ENCODE results near the gene ZC3H8. TPM values are rescaled to one million over a fixed set of nuclear protein-coding genes. Genes with fewer than 3 reads are reported as not detected.
"Not testable (repeated sequence)": the region's sequence is repeated elsewhere in the genome, so short reads cannot be mapped to it uniquely, and the experiment has no call there.

The ZC3H8 gene
- 10 to 100 TPM in 4 of 6 donors, 1 to 10 TPM in 2; 4.6 to 17.8 (median 13.3) TPM for polyA plus RNA-seq (ENCODE audit: low read depth in 6 of 6)

GRCh38 chr2:112254466-112255240, at the start of gene ZC3H8:
ZC3H8 (minus strand) TSS chr2:112255042; CDS start chr2:112254981, 61 bp downstream.
- peak within 1 kb of the TSS; percentile 84 to 98 (median 94) for H3K27ac Mint-ChIP-seq
- peak; percentile 97 for DNase-seq
- no peaks in the 10 kb centered on the region for H3K9me3 Mint-ChIP-seq

GRCh38 chr2:112304298-112304941, 49.6 kb upstream of the ZC3H8 start:
- no peak for DNase-seq
- Mint-ChIP-seq H3K4me1 (peaks cover 0 to 10% (median 7%) of the 10 kb centered on the region in 3 donors), H3K36me3 (peaks cover 39 to 45% of the 10 kb centered on the region in 2 donors)

More at GRCh38 chr2:112254466-112255240, at the start of gene ZC3H8:
- Mint-ChIP-seq H3K27me3 (no peaks in the 10 kb centered on the region), H3K4me3 (peak within 1 kb of the TSS; percentile 83 to 96 (median 91)), H3K36me3 (no peaks in the 10 kb centered on the region), H3K4me1 (peaks cover 6 to 15% (median 15%) of the 10 kb centered on the region in 3 donors)
- ATAC-seq (ENCODE audit: low read depth in 2 of 2), result peak; percentile 90 to 91

GRCh38 chr2:112301973-112302372, 47.1 kb upstream of the ZC3H8 start:
- Mint-ChIP-seq H3K9me3 (peaks cover 0 to 2% (median 0%) of the 10 kb centered on the region in 7 donors), H3K27me3 (no peaks in the 10 kb centered on the region), H3K4me1 (peaks cover 1 to 10% (median 7%) of the 10 kb centered on the region in 3 donors), H3K4me3 (no peak overlapping the region), H3K27ac (peak overlapping the region in 1 of 6 donors; percentile 39), H3K36me3 (peaks cover 33 to 39% of the 10 kb centered on the region in 2 donors)
- ATAC-seq (ENCODE audit: low read depth in 2 of 2), result no peak
- no peak for DNase-seq

More at GRCh38 chr2:112304298-112304941, 49.6 kb upstream of the ZC3H8 start:
- no peak for ATAC-seq (ENCODE audit: low read depth in 2 of 2)
- Mint-ChIP-seq H3K4me3 (no peak overlapping the region), H3K27ac (peak overlapping the region in 3 of 6 donors; percentile 16 to 84 (median 56)), H3K9me3 (peaks cover 0 to 2% (median 0%) of the 10 kb centered on the region in 7 donors), H3K27me3 (no peaks in the 10 kb centered on the region)

- Mint-ChIP-seq H3K4me1 (peaks cover 7 to 11% (median 10%) of the 10 kb centered on the region in 3 donors), H3K27ac (peak overlapping the region in 1 of 6 donors; percentile 21), H3K9me3 (peaks cover 0 to 2% (median 0%) of the 10 kb centered on the region in 7 donors), H3K36me3 (peaks cover 26 to 35% of the 10 kb centered on the region in 2 donors), H3K27me3 (no peaks in the 10 kb centered on the region), H3K4me3 (no peak overlapping the region)
- no peak for DNase-seq
- no peak for ATAC-seq (ENCODE audit: low read depth in 2 of 2)
Observed at GRCh38 chr2:112301171-112301584, 46.3 kb upstream of the ZC3H8 start.

GRCh38 chr2:112296407-112296806, 41.6 kb upstream of the ZC3H8 start:
- no peak overlapping the region for H3K4me3 Mint-ChIP-seq
- DNase-seq (no peak), ATAC-seq (ENCODE audit: low read depth in 2 of 2) (no peak)
- peaks cover 16 to 20% of the 10 kb centered on the region in 2 donors for H3K36me3 Mint-ChIP-seq
- H3K27ac Mint-ChIP-seq, result no peak overlapping the region
- peaks cover 0 to 2% (median 0%) of the 10 kb centered on the region in 7 donors for H3K9me3 Mint-ChIP-seq
- peaks cover 0 to 11% (median 7%) of the 10 kb centered on the region in 3 donors for H3K4me1 Mint-ChIP-seq
- H3K27me3 Mint-ChIP-seq, result no peaks in the 10 kb centered on the region

DNA sequence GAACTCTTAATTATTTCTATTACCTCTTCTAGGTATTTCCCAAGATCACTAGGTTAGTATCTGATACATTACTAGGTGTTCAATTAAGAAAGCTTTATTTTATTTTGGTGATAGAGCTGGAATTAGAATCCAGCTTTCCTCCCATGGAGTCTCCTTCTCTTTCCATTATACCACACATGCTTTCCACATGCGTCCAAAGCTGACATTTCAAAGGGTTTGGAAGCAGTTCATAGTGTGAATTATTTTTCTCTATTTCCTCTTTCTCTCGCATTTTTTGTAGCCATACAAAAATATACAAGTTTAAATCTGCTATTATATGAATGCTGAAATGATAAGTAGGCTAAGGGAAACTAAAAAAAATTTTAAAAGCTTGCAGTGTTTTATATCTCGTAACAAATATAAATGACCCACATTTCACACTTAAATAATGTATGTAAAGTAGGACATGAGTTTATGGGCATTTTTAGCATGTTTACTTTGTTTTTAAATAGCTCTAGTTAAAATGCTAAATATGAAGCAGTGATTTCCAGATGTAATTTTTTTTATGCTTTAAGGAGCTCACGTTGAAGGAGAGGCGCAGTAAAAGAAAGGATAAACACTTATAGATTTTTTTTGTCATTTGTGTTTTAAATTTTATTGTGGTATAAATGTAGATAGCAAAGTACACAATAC, 40.7 kb upstream of the ZC3H8 start:
- DNase-seq, result no peak
- H3K4me3 Mint-ChIP-seq, result no peak overlapping the region
- no peak for ATAC-seq (ENCODE audit: low read depth in 2 of 2)
- H3K9me3 Mint-ChIP-seq, result peaks cover 0 to 2% (median 0%) of the 10 kb centered on the region in 7 donors
- H3K36me3 Mint-ChIP-seq, result peaks cover 8 to 11% of the 10 kb centered on the region in 2 donors
- no peaks in the 10 kb centered on the region for H3K27me3 Mint-ChIP-seq
- H3K27ac Mint-ChIP-seq, result no peak overlapping the region
- peaks cover 0 to 7% (median 4%) of the 10 kb centered on the region in 3 donors for H3K4me1 Mint-ChIP-seq

- H3K27me3 Mint-ChIP-seq, result no peaks in the 10 kb centered on the region
- ATAC-seq (ENCODE audit: low read depth in 2 of 2) (no peak), DNase-seq (no peak)
- H3K4me1 Mint-ChIP-seq, result peaks cover 0 to 8% (median 7%) of the 10 kb centered on the region in 3 donors
- no peaks in the 10 kb centered on the region for H3K9me3 Mint-ChIP-seq
- H3K27ac Mint-ChIP-seq, result peak overlapping the region in 1 of 6 donors; percentile 58
- H3K4me3 Mint-ChIP-seq, result peak overlapping the region in 1 of 8 donors; percentile 20
- H3K36me3 Mint-ChIP-seq, result no peaks in the 10 kb centered on the region
Observed at GRCh38 chr2:112293636-112294401, 39.0 kb upstream of the ZC3H8 start.

- DNase-seq, result no peak
- H3K36me3 Mint-ChIP-seq, result no peaks in the 10 kb centered on the region
- H3K27me3 Mint-ChIP-seq, result no peaks in the 10 kb centered on the region
- H3K4me3 Mint-ChIP-seq, result no peak overlapping the region
- peaks cover 0 to 4% (median 0%) of the 10 kb centered on the region in 3 donors for H3K4me1 Mint-ChIP-seq
- ATAC-seq (ENCODE audit: low read depth in 2 of 2), result no peak
- H3K27ac Mint-ChIP-seq, result no peak overlapping the region
- H3K9me3 Mint-ChIP-seq, result no peaks in the 10 kb centered on the region
Observed at GRCh38 chr2:112290648-112291047, 35.8 kb upstream of the ZC3H8 start.

DNA sequence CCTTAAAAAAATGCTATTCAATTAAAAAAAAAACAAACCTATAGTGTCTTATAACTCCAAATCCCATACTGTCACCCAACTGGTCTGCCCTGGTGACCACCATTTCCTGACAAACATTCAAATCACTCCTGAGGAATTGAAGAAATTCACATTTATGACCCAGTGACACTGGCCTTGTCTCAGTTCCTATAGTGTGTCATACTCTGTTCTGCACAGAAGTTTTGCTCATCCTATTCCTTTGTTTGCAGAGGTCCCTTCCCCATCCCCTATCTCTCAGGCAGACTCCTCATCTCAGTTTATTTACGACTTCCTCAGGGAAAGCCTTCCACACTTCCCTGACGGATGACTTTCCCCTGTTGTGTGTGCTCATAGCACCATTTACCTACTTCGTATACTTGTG, 35.2 kb upstream of the ZC3H8 start:
- DNase-seq (no peak), ATAC-seq (ENCODE audit: low read depth in 2 of 2) (no peak)
- H3K27me3 Mint-ChIP-seq, result no peaks in the 10 kb centered on the region
- H3K4me1 Mint-ChIP-seq, result peaks cover 0 to 4% (median 0%) of the 10 kb centered on the region in 3 donors
- peak overlapping the region in 1 of 8 donors; percentile 4 for H3K4me3 Mint-ChIP-seq
- peak overlapping the region in 1 of 6 donors; percentile 4 for H3K27ac Mint-ChIP-seq
- no peaks in the 10 kb centered on the region for H3K36me3 Mint-ChIP-seq
- H3K9me3 Mint-ChIP-seq, result no peaks in the 10 kb centered on the region

DNA sequence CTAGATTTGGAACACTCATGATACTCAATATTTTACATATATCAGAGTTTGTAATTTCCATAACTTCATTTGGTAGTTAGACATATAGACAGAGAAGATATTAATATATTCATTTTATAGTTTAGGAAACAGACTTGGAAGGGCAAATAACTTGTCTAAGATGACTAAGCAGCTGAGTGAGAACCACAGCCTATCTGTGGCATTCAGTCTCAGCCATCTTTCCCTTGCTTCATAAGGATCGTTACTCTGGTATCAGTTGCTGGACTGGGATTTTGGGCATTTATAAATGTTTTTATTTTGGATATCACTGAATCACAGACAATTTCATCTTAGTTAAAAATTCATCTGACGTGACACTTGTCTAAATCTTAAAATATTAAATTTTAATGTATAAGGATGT, 28.7 kb upstream of the ZC3H8 start:
- H3K27ac Mint-ChIP-seq; ATAC-seq (ENCODE audit: low read depth in 2 of 2); H3K27me3 Mint-ChIP-seq; H3K36me3 Mint-ChIP-seq; H3K4me3 Mint-ChIP-seq; DNase-seq; H3K9me3 Mint-ChIP-seq: not testable (repeated sequence)
- H3K4me1 Mint-ChIP-seq, result peaks cover 6 to 20% (median 15%) of the 10 kb centered on the region in 3 donors

- ATAC-seq (ENCODE audit: low read depth in 2 of 2); H3K27me3 Mint-ChIP-seq; H3K9me3 Mint-ChIP-seq; H3K36me3 Mint-ChIP-seq; DNase-seq; H3K27ac Mint-ChIP-seq; H3K4me3 Mint-ChIP-seq: not testable (repeated sequence)
- peaks cover 15 to 20% (median 15%) of the 10 kb centered on the region in 3 donors for H3K4me1 Mint-ChIP-seq
Observed at GRCh38 chr2:112282066-112282465, 27.2 kb upstream of the ZC3H8 start.

DNA sequence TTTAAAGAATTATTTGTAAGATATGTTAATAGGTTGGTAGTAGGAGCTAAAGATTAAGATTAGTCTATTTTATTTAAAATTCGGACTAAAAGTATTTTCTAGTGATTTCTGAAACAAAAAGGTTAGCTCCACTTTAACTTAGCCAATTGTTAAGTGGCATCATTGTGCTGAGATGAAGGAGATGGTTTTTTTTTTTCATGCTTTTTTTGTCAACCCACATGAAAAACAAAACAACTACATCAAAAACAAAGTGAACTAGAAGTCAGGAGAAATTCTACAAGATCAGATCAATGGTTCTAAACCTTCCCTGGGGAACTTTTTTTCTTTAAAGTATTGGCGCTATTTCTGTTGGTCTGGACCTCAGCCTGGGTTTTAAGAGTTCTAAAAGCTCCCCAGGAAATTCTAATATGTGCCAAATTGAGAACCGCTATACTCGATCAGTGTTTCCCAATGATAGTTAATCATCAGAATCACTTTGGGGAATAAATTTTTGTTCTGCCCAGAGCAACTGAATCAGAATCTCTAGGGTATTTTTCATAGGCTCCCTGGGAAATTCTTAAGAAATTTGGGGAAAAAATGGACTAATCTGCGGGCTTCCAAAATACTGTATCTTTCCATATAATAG, 22.9 kb upstream of the ZC3H8 start:
- Mint-ChIP-seq H3K4me1 (peaks cover 12 to 25% (median 21%) of the 10 kb centered on the region in 3 donors), H3K27ac (peak overlapping the region in 2 of 6 donors; percentile 9 to 39), H3K27me3 (no peaks in the 10 kb centered on the region), H3K4me3 (peak overlapping the region in 2 of 8 donors; percentile 54 to 100), H3K9me3 (no peaks in the 10 kb centered on the region), H3K36me3 (no peaks in the 10 kb centered on the region)
- ATAC-seq (ENCODE audit: low read depth in 2 of 2), result no peak
- DNase-seq, result no peak

Data from naive B cell (primary cell).